ENCODE results near the gene SETD2.

DNA sequence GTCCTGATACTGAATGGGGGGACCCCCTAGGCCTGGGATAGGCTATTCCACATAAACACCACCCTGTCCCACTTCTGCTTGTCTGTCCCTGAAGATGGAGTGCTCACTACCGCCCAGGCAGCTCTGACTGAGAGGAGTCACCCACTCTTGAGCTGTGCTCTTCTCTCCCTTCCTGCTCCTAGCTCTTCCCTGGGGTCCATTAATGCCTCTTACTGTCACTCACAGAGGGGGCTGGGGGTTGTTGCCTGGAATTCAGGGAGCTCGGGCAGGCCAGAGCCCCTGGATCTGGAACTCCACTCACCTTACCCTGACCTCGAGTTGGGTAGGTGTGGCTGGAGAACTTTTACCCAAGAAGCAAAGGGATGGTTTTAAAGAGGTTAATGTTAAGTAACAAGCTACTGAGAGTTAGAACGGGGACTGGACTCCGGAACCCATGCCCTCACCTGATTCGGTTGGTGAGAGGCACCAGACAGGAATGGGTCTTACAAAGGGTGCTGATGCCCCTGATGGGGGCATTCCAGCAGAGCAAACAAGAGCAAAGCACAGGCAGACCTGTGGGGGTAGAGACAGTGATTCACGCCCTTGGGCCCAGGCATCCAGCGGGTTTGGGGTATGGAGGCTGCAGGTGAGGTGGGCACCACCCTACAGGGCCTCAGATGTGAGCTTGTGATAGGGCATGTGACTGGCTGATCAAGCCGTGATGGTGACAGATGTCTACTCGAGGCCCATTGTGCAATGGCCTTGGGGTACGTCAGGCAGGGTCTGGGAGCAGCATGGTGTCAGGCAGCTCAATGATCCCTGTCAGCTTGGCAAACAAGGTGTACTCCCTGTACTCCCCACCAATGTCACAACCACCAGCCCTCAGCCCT, 179.1 kb downstream of the SETD2 start:
- TF ChIP-seq GATA3 (IDR thresholded peaks at IDR 0.05; ENCODE audit: low read depth, low read length) = no peak
- no peak for TF ChIP-seq GATA2 (IDR thresholded peaks at IDR 0.05; ENCODE audit: low read depth, low read length)
